Left kidney (tissue), 2 donors: ENCODE measurements around the gene CCDC102A. TPM values are rescaled to one million over a fixed set of nuclear protein-coding genes. Genes with fewer than 3 reads are reported as not detected.

Experiments
- DNase-seq: peaks from one replicate; pipeline ENCODE4 v3.0.0-alpha.2; 2013
- polyA plus RNA-seq: library from polyadenylated mRNA; unstranded; fragments of 120-200 nt; gene quantifications from one replicate; pipeline ENCODE4 v1.2.1, GENCODE V29; 2013; ENCODE audit not compliant: insufficient read length

CCDC102A gene
- polyA plus RNA-seq, 1 donor, result 13.9 TPM

- DNase-seq, result no peak
These were observed 1.9 kb upstream of the CCDC102A start for GRCh38 chr16:57538235-57538721.

GRCh38 chr16:57537581-57538234 is 1.3 kb upstream of the CCDC102A start:
- no peak for DNase-seq

- no peak for DNase-seq
These were observed 779 bp upstream of the CCDC102A start for GRCh38 chr16:57537194-57537505.

DNA sequence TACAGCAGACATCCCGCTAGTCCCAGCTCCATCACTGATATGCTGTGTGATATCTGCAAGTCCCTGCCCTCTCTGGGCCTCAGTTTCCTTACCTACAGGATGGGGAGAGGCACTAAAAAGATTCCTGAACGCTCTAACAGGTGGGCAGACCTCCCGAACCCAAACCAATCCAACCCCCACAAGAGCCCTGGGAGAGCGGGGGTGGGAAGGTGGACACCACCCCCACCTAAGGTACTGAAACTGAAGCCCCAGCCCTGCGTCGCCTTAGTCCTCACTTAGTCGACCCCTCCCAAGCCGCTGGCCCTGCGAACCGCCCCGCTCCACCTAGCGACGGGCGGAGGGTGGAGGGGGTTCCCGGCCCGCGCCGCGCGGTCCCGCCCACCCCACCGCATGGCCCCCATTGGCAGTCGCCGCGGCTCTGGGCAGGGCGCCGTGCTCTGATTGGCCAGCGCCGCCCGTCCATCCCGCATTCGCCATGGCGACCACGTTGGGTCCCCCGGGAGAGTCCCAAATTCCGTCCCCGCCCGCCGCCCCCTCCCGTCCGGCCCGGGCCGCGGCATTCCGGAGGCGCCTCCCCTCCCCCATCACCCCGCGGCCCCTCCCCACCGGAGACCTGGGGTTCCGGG is 578 bp downstream of the CCDC102A start:
- peak; percentile 86 for DNase-seq

- no peak for DNase-seq
These were observed 1.3 kb downstream of the CCDC102A start for GRCh38 chr16:57534881-57535658.

GRCh38 chr16:57534337-57534880 is 2.0 kb downstream of the CCDC102A start:
- no peak for DNase-seq

GRCh38 chr16:57533431-57534336 is 2.7 kb downstream of the CCDC102A start:
- no peak for DNase-seq

DNA sequence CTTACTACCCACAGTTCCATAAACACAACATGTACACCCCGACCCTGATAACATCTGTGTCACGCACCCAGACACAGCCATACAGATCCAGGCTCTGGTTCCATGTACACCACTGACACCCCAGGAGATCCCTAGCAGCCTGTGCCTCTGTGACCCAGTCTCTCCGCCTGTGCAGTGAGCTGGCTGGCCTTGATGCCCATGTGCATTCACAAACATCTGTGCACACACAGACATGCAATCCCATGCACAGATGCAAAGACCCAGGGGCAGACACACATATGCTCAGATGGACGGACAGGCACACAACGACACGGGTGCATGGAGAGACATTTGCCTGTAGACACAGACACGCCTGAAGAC is 4.1 kb downstream of the CCDC102A start:
- DNase-seq, result no peak

DNA sequence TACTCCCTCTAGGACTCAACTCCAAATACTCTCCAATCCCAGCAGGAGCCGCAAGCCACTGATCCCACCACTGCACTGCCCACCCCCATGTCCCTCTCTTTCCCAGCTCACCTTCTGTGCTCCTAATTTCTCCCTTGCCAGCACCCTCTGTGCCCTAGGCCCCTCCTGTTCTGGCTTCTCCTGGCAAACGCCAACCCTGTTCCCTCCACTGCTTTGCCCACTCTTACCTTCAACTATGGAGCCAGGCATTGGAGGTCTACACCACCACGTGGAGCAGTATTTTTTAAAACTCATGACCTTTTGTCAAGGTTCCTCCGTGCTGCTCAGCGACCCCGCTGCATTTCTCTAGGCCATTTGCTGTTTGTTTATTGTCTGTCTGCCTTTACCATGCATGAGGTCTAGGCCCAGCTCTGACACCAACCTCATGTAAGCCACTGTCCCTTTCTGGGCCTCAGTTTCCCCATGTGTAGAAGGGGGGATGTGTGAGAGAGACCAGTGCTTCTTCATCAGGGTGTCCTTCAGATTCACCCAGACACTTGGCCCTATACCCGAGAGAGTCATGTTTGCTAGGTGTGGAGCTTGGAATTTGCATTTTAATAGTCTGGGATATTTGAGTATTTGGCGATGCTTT is 4.6 kb downstream of the CCDC102A start:
- DNase-seq, result no peak

GRCh38 chr16:57531253-57531575 is 5.2 kb downstream of the CCDC102A start:
- no peak for DNase-seq

DNA sequence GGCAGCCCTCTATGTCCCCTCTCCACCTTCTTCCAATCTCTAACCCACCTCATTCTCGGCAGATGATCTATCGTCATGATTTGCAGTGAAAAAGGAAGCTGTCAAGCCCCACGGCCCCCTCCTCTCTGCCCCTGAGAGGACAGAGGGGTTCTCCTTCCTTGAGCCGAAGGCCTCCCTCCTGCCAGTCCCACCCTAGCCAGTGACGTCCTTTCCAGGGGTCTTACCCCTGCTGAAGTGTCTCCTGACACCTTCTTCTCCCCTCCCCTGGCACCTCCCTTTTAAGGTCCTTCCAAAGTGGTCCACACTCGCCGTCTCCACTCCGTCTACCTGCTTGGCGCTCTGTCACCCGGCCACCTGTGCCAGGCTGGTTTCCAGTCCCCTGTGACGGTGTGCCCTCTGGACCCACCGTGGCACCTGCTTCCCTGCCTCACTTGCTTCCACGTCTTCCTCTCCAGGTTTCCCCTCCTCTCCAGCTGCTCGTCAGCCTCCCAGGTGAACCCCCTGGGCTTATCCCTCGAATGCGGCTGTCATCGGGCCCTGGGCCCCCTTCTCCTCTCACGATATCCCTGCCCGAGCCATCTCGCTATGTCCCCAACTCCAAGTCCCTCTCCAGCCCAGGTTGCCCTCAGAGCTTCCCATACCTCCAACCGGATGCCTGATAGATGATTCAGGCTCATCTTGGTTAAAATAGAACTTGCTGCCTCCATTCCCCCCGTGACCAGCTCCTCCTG is 5.7 kb downstream of the CCDC102A start:
- no peak for DNase-seq

GRCh38 chr16:57530104-57530521 is 6.3 kb downstream of the CCDC102A start:
- no peak for DNase-seq

GRCh38 chr16:57529391-57530103 is 6.8 kb downstream of the CCDC102A start:
- DNase-seq, result no peak

DNA sequence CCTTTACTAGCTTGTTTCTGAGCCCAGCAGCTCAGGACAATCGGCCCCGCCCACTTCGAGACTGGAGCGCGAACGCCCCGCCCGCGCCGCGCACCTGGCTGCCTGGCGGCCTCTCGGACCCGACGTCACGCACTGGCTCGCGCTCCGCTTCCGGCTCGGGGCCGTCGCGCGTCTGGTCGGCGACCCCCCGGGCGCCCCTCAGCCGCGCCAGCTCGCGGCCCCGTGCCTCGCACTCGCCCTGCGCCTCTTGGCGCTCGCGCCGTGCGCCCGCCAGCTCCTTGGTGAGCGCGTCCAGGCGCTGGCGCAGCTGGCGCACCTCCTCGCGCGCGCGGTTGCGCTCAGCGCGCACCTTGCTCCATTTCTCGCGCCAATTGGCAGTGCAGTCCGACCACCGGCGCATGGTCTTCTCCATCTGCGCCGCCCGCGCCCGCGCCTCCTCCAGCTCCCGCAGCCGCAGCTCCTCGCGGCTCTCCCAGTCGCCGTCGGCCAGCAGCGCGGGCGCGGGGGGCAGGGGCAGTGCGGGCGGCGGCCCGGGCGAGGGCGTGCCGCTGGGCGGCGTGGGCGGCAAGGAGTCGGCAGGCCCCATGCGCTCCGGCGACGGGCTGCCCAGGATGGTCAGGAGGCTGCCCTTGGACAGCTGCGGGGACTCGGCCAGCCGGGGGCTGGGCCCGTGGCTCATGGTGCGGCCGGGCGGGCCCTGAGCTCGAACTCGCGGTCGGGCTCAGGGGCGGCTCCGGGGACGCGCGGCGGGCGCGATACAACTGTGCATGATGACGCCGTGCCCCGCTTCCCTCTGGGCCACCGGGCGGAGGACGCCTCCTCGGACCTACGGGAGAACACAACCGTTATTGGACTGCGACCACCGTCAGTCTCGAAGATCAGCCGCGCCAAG is 7.6 kb downstream of the CCDC102A start:
- peak; percentile 45 for DNase-seq

DNA sequence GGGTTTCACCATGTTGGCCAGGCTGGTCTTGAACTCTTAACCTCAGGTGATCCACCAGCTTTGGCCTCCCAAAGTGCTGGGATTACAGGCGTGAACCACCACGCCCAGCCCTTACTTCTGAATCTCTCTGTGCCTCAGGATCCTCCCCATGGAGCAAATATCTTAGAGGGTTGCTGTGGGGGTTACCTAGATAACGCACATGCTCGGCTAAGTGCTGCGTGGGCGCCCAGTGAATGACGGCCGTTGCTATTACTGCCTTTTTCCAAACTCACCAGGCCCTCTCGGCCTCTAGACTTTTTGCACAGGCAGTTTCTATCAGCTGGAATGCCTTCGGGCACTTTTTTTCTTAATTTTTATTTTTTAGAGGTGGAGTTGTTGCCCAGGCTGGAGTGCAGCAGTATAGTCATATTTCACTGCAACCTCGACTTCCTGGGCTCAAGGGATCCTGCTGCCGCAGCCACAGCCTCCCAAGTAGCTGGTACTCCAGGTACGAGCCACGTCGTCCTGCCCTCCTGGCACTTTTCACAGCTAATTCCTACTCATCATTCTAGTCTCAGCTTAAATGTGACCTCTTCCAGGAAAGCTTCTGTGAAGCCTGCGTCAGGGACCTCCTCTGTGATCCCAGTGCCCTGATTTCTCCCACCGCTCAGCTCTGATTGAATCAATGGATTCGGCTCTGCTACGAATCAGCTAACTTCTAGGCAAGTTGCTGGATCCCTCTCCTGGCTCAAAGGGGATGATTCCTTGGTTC is 8.6 kb downstream of the CCDC102A start:
- no peak for DNase-seq

DNA sequence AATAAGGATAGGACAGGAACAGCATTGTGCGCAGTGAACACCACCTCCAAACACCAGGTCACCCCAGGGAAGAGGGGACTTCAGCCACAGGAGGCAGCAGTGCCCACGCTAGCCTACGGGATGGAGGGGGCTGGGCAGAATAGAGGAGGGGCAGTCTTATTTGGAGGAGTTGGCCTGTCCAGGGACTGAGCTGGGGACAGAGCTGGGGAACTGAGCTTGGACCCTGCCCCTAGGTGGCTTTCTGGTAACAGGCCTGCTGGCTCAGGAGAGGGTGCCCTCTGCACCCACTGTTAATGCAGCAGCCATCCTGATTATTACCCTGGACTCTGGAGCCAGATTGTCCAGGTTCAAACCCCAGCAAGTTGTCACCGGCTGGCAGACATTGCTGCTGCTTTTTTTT is 9.3 kb downstream of the CCDC102A start:
- no peak for DNase-seq

- DNase-seq, result no peak
These were observed 9.9 kb downstream of the CCDC102A start for GRCh38 chr16:57526498-57526897.

GRCh38 chr16:57525761-57526160 is 10.6 kb downstream of the CCDC102A start:
- peak; percentile 42 for DNase-seq
